ENCODE measurements around the gene MYO19.

Gene MYO19

DNA sequence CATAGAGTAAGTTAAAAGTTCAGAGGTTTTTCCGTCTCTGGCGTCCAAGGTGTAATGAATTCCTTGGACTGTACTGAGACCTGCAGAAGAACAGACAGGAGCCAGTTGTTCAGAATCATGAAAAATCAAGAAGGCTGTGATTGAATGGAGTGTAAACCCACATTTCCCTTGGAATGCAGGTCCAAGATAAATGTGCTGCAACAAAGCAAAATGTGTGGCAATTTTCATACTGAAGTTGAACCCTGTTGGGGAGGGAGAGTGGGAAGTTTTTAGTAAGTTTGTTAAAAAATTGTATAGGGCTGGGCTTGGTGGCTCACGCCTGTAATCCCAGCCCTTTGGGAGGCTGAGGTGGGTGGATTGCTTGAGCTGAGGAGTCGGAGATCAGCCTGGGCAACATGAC lies 31.4 kb upstream of the MYO19 start:
- H3K4me1 ChIP-seq = no peaks in the 10 kb centered on the region
- no peak overlapping the region for H3K4me3 ChIP-seq (ENCODE audit: low read depth, low read length)
- peaks cover 83% of the 10 kb centered on the region for H3K36me3 ChIP-seq
- no peaks in the 10 kb centered on the region for H3K27me3 ChIP-seq
- H3K9me3 ChIP-seq = no peaks in the 10 kb centered on the region
- TF ChIP-seq, protein P1, sequence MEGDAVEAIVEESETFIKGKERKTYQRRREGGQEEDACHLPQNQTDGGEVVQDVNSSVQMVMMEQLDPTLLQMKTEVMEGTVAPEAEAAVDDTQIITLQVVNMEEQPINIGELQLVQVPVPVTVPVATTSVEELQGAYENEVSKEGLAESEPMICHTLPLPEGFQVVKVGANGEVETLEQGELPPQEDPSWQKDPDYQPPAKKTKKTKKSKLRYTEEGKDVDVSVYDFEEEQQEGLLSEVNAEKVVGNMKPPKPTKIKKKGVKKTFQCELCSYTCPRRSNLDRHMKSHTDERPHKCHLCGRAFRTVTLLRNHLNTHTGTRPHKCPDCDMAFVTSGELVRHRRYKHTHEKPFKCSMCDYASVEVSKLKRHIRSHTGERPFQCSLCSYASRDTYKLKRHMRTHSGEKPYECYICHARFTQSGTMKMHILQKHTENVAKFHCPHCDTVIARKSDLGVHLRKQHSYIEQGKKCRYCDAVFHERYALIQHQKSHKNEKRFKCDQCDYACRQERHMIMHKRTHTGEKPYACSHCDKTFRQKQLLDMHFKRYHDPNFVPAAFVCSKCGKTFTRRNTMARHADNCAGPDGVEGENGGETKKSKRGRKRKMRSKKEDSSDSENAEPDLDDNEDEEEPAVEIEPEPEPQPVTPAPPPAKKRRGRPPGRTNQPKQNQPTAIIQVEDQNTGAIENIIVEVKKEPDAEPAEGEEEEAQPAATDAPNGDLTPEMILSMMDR (IDR thresholded peaks at IDR 0.05; ENCODE audit: low read depth, low read length) = no peak
- no peak for DNase-seq

DNA sequence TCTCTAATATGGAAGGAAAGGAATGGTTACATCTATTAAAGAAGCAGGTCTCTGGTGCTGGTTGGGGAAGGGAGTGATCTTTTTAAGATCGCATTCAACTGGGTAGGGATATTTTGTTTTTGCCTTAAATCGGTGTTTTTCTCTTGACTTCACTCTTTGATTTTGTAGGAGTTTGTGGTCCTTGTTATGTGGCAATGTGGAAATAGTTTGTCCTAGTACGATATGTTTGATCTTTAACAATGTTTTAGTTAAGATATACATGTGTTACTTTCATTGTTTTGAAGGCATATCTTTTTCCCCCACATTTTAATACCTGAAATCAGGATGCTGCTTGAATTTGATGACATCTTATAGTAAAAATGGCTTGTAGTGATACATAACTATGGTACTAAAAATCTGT lies 18.8 kb upstream of the MYO19 start:
- H3K27me3 ChIP-seq = no peaks in the 10 kb centered on the region
- TF ChIP-seq, protein P1 (IDR thresholded peaks at IDR 0.05; ENCODE audit: low read depth, low read length) = no peak
- peaks cover 39% of the 10 kb centered on the region for H3K36me3 ChIP-seq
- H3K4me3 ChIP-seq (ENCODE audit: low read depth, low read length) = no peak overlapping the region
- no peak for DNase-seq
- no peaks in the 10 kb centered on the region for H3K4me1 ChIP-seq
- H3K9me3 ChIP-seq = no peaks in the 10 kb centered on the region

DNA sequence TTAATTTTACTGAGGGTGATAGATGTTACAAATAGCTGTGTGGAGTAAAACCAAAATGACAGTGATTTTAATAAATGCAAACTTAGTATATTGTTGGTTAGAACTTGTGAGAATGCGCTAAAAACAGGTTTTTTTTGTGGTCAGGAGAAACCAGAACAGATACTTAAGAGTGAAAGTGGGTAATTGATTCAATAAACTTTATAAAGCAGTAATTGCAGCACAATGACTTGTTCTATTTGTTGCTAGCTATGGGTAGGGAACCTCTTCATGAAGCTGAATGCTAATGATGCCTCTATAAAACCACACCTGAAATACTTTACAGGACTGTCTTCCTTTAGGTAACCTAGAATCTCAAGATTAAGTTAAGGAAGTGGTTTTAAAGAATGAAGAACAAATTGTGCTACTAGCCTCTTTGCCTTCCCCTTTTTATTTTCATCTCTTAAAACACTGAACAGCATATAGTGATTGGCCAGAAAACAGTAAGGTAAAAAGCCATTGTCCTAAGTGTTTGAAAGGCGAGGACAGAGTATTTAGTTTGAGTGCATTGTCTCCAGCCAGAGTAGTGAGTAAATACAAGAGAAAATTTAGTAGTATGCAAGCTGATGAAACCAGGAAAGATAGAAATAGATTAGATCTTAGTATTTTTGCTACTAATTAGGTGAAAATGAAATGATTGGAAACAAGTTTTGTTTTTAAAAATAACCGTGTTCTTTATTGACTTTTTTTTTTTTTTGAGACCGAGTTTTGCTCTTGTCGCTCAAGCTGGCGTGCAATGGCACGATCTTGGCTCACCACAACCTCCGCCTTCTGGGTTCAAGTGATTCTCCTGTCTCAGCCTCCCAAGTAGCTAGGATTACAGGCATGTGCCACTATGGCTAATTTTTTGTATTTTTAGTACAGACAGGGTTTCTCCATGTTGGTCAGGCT lies 16.1 kb upstream of the MYO19 start:
- Histone ChIP-seq H3K9me3 (no peaks in the 10 kb centered on the region), H3K4me1 (peaks cover 3% of the 10 kb centered on the region; the same call in 1 of the 2 replicates), H3K27me3 (no peaks in the 10 kb centered on the region), H3K4me3 (ENCODE audit: low read depth, low read length) (no peak overlapping the region), H3K36me3 (peaks cover 24% of the 10 kb centered on the region)
- DNase-seq = no peak
- TF ChIP-seq, protein P1 (IDR thresholded peaks at IDR 0.05; ENCODE audit: low read depth, low read length) = no peak

DNA sequence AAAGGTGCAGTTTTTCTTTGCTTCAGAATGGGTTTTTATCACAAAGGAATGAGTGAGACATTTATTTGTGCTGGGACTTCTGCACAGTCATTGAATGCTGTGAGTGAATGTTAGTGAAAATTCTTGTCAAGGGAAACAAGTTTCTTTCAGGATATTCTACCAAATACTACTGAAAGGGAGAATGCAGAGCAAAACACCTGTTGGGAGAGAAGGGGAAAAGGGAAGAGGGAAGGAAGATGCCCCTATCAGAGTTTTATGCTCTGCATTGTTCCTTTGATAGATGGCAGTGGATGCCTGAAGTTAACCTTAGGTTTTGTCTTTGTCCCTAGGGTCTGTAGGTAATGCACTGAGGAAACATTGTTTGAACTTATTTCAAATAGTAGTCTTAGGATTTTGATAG lies 13.1 kb upstream of the MYO19 start:
- H3K4me1 ChIP-seq = peaks cover 3% of the 10 kb centered on the region; the same call in 1 of the 2 replicates
- DNase-seq = no peak
- peak overlapping the region; percentile 98 for H3K4me3 ChIP-seq (ENCODE audit: low read depth, low read length)
- H3K27me3 ChIP-seq = no peaks in the 10 kb centered on the region
- TF ChIP-seq, protein P1 (IDR thresholded peaks at IDR 0.05; ENCODE audit: low read depth, low read length) = no peak
- no peaks in the 10 kb centered on the region for H3K9me3 ChIP-seq
- H3K36me3 ChIP-seq = peaks cover 14% of the 10 kb centered on the region

DNA sequence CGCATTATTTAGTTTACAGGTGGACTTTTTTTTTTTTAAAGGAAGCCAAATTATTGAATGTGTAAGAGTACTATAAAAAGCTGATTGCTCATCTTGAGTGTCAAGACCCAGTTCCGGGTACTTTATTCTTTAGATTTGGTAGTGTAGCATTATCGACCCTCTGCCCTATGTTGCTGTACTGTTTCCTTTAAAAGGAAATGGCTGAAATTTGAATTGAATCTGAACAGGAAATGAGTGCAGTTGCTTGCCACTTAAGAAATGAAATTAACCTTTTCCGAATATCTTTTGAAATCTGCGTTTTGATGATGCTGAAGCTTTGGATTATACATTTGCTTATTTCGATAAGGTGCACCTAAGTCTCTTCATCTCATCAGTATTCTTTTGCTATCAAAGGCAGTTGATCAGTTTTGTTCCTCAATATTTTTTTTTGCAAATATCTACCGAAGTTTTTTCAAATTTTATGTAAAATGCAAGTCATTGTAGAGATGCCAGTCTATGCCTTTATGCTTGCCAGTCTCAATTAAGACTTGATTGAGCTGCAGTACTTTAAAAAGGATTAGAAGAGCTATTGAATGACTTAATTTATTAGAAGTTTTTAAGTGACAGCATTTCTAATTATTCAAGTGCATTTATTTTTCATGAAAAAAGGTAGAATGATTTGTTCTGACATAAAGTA lies 11.9 kb upstream of the MYO19 start:
- TF ChIP-seq, protein P1 (IDR thresholded peaks at IDR 0.05; ENCODE audit: low read depth, low read length) = no peak
- Histone ChIP-seq H3K4me3 (ENCODE audit: low read depth, low read length) (peak overlapping the region; percentile 98), H3K9me3 (no peaks in the 10 kb centered on the region), H3K4me1 (peaks cover 3% of the 10 kb centered on the region; the same call in 1 of the 2 replicates), H3K27me3 (no peaks in the 10 kb centered on the region), H3K36me3 (peaks cover 14% of the 10 kb centered on the region)
- no peak for DNase-seq
